ENCODE results near the gene SREK1.

Gene SREK1

DNA sequence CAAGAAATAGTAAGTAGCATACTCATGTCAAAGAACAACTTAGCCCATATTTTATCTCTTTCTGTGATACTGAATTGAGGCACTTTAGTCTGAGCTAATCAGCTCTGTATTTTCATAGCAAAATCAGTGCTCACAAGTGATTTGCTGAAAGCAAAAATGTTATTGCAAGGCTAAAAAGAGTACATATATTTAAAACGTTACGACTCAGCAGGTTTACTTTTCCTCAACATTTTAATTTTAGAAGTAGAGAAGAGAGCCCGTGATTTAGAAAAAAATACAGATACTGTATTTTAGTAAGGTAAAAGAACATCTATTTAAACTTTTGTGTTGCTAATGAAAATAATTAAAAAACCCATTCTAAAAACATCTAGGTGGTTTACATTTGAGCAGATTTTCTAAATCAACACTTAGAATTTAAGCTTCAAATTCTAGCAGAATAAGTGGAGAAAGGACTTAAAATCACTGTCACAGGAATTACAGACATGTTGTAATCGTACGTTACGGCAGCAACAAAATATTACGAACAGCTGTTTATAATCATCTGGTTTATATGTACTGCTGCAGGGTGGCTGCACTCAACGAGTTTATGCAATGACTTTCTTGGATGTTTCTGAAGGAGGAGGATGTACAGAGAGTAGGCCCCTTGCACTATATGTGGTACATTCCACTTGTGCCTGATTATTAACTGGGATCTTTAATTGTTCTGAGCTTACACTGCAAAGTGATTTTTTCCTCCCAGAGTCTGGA is 20.1 kb downstream of the SREK1 start:
- no peak for DNase-seq

GRCh38 chr5:66168226-66168625 is 24.1 kb downstream of the SREK1 start:
- no peak for DNase-seq

DNA sequence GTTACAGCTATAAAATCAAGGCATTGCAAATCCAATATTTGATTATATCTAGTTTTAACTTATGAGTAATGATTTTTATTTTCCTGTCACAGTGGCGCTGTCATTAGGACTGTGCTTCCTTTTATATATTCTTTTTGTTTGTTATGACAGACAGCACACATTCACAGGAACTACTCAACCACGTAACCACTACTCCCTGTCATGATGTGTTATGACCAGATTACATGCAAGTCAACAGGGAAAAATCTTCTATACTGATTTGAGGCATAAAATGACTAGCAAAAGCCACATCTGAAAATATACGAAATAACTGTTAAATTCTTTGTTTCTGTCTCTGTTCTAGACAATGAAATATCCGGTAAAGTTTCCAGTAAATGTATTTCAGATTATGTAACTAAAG is 25.4 kb downstream of the SREK1 start:
- no peak for DNase-seq

DNA sequence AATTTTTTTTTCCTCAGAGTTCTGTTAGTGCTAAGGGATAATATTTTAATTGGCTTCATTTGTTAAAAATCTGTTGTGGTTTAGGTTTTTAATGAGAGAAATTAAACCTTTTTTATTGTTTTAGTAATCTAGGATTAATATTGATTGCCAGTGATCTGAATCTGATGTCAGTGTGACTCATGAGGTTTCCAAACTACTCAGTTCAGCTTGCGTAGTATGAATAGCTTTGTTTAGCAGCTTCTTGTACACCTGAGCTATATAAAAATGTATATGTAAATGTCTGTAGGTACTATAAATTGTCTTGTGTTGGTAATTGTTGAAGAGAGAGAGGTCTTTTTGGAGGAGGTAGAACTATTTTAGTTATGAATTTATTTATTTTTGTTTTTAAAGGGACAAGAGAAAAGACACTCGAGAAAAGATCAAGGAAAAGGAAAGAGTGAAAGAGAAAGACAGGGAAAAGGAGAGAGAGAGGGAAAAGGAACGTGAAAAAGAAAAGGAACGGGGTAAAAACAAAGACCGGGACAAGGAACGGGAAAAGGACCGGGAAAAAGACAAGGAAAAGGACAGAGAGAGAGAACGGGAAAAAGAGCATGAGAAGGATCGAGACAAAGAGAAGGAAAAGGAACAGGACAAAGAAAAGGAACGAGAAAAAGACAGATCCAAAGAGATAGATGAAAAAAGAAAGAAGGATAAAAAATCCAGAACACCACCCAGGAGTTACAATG is 26.3 kb downstream of the SREK1 start:
- no peak for DNase-seq

DNA sequence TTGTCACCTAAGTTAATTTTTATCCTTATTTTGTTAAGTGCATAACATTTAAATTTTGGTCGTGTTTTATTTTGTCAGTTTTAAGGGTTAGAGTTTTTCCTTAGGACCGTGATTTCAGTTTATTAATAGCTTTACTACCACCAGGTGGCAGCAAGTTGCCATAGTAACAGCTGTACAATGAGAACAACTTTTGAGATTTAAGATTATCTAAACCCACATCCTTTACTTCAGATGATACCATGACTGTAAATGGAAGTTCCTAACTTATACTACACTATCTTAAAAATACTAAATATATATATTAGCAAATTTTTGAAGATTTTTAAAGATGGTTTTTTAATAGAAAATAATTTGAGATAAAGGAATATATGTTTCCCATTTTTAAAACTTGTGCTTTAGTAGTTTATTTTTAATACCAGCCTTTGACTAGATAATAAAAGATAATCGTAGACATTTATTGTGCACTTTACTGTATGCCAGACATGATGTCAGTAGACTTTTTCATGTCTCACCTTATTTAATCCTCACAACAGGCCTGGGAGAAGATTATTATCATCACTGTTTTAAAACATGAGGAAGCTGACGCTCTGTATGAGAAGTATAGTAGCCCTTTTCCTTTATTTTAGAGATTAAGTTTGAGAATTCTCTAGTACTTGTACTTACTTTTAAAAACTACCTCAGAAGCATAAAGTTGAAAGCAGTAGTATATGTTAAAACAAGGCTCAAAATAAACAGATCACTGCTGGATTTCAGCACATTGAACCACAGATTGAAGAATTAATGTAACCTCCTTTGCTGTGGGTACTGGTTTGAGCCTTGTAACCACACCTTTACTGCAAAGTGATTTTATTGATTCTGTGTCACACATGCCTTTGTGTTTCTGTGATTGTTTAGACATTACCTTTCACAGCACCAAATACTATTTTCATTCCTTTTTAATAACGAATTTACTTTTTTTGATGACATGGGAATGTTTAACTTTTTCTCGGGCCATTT is 27.5 kb downstream of the SREK1 start:
- peak; percentile 35 for DNase-seq

GRCh38 chr5:66174338-66174737 is 30.2 kb downstream of the SREK1 start:
- DNase-seq, result no peak

GRCh38 chr5:66178799-66179198 is 34.7 kb downstream of the SREK1 start:
- no peak for DNase-seq

GRCh38 chr5:66179297-66180051 is 35.4 kb downstream of the SREK1 start:
- no peak for DNase-seq

- DNase-seq, result no peak
Measured at GRCh38 chr5:66180282-66181155, 36.4 kb downstream of the SREK1 start.

- DNase-seq, result no peak
Measured at GRCh38 chr5:66186108-66186507, 42.0 kb downstream of the SREK1 start.

GRCh38 chr5:66193419-66193818 is 49.3 kb downstream of the SREK1 start:
- DNase-seq, result no peak

DNA sequence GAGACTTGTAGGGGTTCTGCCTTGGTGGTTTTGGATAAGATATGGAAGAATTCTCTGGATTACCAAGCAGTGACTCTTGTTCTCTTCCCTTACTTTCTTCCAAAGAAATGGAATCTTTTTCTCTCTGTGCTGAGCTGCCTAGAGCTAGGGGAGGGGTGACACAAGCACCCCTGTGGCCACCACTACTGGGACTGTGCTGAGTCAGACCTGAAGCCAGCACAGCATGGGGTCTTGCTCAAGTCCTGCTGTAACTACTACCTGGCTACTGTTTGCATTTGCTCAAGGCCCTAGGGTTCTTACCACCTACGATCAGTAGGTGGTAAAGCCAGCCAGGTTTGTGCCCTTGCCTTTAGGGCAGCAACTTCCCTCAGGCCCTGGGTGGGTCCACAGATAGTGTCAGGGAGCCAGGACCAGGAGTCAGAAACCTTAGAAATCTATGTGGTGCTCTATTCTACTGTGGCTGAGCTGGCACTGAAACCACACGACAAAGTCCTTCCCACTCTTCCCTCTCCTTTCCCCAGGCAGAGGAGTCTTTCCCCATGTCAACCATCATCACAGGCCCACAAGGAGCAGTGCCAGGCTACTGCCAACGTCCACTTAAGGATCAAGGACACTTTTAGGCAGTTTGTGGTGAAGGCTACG is 53.8 kb downstream of the SREK1 start:
- DNase-seq, result no peak

DNA sequence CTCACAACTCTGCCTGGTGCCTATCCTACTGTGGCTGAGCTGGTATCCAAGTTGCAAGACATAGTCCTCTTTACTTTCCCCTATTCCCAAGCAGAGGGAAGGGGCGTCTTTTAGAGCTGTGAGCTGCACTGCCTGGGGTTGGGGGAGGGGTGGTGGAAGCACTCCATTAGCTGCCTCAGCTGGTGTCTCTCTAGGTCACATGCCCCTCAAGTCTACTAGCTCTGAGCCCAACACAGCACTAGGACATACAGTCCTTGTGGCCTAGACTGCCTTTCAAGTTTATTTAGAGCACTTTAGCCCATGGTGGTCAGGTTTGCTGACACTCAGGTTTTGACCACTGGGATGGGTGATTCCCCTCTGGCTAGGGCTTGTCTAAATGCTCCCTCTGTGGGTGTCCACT is 54.7 kb downstream of the SREK1 start:
- no peak for DNase-seq

- DNase-seq, result no peak
Measured at GRCh38 chr5:66203531-66203930, 59.4 kb downstream of the SREK1 start.

GRCh38 chr5:66206465-66206864 is 62.4 kb downstream of the SREK1 start:
- DNase-seq, result no peak

GRCh38 chr5:66207800-66208561 is 63.9 kb downstream of the SREK1 start:
- DNase-seq, result no peak

DNA sequence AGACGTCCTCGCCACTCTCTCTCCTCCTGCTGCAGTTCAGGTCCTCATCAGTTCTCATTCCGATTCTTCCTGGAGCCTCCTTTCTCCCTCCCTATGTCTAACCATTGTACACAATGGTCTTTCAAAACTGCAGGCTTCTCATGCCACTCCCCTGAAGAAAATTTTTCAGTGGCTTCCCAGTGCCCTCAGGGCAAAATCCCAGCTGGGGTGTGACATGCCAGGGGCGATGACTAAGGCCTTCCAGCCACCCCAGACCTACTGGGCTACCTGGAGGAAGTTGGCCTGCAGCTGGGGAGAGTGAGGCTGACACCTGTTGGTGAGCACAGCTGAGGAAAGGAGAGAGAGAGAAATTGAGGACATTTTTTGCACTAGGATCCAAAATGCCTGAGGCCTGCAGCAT is 65.2 kb downstream of the SREK1 start:
- DNase-seq, result no peak

GRCh38 chr5:66209794-66210193 is 65.7 kb downstream of the SREK1 start:
- DNase-seq, result no peak

GRCh38 chr5:66213533-66213932 is 69.4 kb downstream of the SREK1 start:
- DNase-seq, result no peak

DNA sequence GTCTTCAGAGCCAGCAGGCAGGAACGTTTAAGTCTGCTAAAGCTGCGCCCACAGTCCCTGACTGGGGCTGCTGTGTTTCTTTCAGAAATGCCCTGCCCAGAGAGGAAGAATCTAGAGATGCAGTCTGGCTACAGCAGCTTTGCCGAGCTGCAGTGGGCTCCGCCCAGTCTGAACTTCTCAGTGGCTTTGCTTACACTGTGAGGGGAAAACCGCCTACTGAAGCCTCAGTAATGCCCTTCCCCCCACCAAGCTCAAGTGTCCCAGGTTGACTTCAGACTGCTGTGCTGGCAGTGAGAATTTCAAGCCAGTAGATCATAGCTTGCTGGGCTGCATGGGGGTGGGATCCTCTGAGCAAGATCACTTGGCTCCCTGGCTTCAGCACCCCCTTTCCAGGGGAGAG is 78.4 kb downstream of the SREK1 start:
- DNase-seq, result no peak

All from activated naive CD4-positive, alpha-beta T cell treated with anti-CD3 and anti-CD28 coated beads, Interleukin-2, amount 50 U/mL, for 16 hours (primary cell).